IPS-18c (cell line): Measurements from ENCODE around the gene FBXO33.
A peak's percentile ranks its signal among the peaks of the same experiment; 100 is the strongest.

Source experiments
- H3K4me3 ChIP-seq: 2 replicates; pipeline ENCODE4 v1.7.0; 2013; ENCODE audit warnings: low read depth, mild to moderate bottlenecking, low read length, moderate library complexity; ENCODE audit not compliant: insufficient read depth
- H3K9me3 ChIP-seq: one replicate; pipeline ENCODE4 v1.6.1; 2013; ENCODE audit warnings: mild to moderate bottlenecking, low read length, moderate library complexity; ENCODE audit not compliant: control insufficient read depth, insufficient read depth

The FBXO33 gene, protein sequence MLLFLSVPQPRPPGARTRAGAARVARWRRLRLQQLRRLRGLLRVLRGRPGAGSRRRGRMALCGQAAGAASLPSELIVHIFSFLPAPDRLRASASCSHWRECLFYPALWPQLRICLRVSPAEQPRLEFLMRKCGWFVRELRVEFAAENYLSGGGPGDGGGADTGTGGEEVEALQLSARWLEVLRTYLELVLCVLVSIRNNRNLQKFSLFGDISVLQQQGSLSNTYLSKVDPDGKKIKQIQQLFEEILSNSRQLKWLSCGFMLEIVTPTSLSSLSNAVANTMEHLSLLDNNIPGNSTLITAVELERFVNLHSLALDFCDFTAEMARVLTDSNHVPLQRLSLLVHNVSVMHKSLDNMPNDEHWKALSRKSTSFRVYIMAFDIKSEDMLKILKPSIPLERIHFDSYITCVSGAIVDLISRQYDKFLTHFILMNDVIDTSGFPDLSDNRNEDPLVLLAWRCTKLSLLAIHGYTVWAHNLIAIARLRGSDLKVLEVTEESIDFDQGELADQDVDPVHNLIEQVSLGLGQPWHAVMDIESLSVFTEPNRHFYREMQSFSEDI

DNA sequence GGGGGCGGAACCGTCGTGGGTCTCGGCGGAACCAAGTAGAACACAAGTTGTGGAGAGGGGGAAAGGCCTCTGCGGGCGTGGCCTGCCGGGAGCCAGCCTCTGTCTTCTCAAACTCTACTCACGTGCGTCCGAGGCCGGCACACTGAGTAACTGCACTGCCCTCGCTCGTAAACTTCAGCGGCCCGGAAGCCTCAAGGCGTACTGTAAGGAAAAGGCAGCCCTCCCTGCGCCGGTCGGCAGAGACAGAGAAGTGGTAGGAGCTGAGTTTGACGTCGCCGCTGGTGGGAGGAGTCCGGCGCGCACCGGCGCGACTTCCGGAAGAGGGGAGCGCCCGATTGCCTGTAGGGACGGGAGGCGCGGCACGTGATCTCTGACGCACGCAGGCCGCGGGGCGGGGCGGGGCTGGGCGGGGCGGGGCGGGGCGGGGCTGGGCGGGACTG, at the start of gene FBXO33:
FBXO33 (minus strand) TSS at position 255 of the 440 bp plus-strand sequence. CDS start 271 bp downstream, outside the sequence.
- peak within 1 kb of the TSS; percentile 75 for H3K4me3 ChIP-seq

DNA sequence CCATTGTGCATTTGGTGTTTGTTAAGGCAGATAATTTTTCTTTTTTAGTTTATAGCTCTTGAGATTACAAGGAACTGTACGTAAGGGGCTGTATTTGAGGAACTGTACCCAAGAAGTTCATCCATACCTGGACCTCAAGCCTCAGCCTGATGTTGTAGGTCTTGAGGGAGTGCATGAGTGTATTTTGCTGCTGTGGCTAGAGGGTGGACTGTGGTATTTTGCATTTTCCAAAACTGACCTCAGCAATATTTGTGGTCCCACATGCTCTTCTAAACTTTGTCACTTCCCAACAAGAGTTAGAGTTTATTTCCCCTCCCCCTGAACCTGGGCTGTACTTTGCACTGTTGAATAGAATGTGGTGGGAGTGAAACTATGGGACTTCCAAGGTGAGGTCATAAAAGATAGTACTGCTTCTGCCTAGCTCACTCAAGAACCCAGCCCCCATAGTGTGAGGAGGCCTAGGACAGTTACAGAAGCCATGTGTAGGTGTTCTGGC, 42.2 kb upstream of the FBXO33 start:
- no peaks in the 10 kb centered on the region for H3K9me3 ChIP-seq
- H3K4me3 ChIP-seq = no peak overlapping the region

More for the DNA sequence above, at the start of gene FBXO33:
- no peaks in the 10 kb centered on the region for H3K9me3 ChIP-seq

DNA sequence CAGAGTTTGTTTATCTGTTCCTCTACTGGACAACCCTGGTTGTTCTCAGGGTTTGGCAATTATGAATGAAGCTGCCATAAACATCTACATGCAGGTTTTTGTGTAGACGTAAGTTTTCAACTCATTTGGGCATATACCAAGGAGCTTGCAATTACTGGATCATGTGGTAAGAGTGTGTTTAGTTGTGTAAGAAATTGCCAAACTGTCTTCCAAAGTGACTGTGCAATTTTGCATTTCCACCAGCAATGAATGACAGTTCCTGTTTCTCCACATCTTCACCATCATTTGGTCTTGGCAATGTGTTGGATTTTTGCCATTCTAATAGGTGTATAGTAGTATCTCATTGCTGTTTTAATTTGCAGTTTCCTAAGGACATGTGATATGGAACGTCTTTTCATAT, 39.8 kb upstream of the FBXO33 start:
- H3K4me3 ChIP-seq = no peak overlapping the region

DNA sequence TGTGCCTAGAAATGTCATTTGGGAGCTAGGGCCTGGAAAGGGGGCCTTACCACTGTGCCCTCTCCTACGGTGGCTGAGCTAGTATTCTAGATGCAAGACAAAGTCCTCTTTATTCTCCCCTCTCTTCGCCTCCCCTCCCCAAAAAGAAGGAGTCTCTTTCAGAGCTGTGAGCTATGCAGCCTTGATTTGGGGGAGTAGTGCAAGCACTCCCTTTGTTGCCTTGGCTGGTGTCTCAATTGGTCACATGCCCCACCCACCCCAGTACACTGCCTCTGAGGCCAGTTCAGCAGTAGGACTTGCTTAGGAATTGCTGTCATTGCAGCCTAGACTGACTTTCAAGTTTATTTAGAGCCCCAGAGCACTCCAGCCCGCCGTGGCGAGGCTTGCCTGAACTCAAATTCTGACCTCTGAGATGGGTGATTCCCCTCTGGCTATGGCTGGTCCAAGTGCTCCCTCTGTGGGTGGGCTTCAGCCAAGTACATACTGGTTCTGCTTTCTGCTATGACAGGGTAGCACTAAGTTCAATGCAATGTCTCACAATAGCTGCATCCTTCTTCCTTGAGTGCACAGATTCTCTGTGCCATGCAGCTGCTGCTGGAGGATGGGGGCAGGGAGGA, 37.0 kb upstream of the FBXO33 start:
- no peak overlapping the region for H3K4me3 ChIP-seq
- no peaks in the 10 kb centered on the region for H3K9me3 ChIP-seq

More for the DNA sequence above, 39.8 kb upstream of the FBXO33 start:
- H3K9me3 ChIP-seq = no peaks in the 10 kb centered on the region

DNA sequence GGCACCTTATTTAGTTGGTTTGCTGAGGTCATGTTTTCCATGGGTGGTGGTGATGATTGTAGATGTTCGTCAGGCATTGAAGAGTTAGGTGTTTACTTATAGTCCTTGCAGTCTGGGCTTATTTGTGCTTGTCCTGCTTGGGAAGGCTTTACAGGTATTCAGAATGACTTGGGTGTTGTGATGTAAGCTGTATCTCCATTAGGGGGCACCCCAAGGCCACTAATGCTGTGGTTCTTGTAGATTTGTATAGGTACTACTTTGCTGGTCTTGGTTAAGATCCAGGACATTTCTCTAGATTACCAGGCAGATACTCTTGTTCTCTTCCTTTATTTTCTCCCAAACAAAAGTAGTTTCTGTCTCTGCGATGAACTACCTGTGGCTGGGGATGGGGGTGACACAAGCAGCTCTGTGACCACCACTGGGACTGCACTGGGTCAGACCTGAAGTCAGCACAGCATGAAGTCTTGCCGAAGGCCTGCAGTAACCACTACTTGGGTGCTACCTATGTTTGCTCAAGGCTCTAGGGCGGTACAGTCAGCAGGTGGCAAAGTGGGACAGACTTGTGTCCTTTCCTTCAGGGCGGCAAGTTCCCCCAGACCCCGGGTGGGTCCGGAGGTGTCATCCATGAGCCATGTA, 35.8 kb upstream of the FBXO33 start:
- no peak overlapping the region for H3K4me3 ChIP-seq
- H3K9me3 ChIP-seq = no peaks in the 10 kb centered on the region

DNA sequence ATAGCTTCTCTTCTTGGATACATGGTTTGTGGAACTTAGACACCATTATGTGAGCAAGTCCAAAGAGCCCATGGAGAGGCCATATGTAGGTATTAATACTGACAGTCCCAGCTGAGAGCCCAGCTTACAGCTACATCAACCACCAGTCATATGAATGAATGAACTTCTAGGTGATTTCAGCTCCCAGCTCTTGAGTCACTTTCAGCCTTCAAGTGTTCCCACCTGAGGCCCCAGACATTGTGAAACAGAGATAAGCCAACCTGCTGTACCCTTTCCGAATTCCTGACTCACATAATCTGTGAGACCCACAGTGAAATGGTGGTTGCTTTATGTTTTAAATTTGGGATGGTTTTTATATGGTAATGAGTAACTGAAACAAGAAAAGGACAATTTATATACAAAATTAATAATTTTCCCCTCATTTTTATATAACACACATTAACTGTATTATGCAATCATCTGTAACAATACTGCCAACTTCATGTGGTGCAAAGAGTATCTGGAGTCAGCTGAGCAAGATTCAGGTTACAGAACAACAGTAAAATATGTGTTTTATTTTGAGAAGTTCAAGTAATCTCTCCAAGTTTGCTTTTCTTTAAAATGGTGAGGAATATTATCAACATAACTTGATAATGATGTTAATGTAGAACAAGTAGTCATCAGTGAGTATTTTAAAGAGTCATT, 27.7 kb upstream of the FBXO33 start:
- H3K9me3 ChIP-seq = no peaks in the 10 kb centered on the region
- H3K4me3 ChIP-seq = no peak overlapping the region

DNA sequence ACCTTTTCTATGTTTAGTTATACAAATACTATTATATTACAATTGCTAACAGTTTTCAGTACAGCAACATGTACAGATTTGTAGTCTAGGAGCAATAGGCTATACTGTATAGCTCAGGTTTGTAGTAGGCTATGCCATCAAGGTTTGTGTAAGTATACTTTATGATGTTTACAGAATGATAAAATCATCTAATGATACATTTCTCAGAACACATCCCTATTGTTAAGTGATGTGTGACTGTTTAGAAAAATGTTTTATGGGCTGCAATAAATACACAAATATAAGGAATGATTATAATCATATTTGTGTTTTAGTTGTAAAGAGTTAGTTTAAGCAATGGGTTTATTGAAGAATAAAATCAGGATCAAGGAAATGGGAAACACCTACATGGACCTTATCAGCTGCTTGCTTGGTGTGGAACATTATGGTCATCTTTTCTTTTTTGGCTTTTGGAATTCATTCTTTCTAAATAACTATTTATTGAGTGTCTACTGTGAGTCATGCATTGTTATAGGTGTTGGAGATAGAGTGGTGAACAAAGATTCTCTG, 24.5 kb upstream of the FBXO33 start:
- no peaks in the 10 kb centered on the region for H3K9me3 ChIP-seq

DNA sequence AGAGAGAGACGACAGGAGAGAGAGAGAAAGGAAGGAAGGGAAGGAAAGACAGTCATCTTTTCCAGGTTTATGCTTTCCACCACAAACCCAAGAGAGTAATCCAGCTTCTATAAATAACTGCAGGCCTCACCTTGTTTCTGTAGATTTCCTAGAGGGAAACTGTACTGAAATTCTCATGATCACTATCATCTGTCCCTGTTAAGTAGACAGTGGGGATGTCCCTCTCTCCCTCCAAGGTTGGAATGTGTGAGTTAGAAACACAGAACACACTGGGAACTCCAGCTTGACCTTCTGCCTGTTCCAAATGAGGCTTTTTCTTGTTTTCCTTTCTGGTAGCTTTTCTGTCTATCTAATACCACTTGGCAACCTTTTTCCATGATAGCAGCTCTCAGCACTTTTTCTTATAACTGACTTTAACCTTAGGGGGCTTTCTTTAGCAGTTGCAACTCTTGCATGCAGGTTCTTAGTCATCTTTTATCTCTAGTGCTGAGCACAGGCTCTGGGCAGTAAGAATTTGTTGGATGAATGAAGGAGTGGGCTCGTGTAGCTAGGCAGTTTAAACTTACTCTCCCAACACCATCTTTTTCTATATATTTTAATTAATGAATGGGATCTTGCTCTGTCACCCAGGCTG, 22.8 kb upstream of the FBXO33 start:
- Histone ChIP-seq H3K4me3 (no peak overlapping the region), H3K9me3 (no peaks in the 10 kb centered on the region)

More for the DNA sequence above, 24.5 kb upstream of the FBXO33 start:
- no peak overlapping the region for H3K4me3 ChIP-seq

DNA sequence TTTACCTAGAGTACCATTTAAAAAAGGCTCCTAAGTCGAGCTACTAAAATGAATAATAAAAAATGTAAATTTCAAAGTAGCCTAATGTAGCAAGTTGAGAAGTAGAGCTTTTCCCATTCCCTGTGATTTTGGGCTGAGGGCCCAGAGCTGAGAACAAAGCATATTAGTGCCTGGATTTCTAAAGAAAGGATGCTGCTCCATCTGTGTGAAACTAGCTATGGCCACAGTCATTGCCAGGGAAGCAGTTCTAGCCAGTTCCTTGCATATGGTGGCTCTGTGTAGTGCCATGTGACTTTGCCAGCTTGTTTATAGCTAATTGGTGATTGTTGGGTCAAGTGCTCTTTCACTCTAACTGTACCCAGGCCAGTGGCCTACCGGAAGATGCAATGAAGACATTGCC, 20.4 kb upstream of the FBXO33 start:
- Histone ChIP-seq H3K9me3 (no peaks in the 10 kb centered on the region), H3K4me3 (no peak overlapping the region)

DNA sequence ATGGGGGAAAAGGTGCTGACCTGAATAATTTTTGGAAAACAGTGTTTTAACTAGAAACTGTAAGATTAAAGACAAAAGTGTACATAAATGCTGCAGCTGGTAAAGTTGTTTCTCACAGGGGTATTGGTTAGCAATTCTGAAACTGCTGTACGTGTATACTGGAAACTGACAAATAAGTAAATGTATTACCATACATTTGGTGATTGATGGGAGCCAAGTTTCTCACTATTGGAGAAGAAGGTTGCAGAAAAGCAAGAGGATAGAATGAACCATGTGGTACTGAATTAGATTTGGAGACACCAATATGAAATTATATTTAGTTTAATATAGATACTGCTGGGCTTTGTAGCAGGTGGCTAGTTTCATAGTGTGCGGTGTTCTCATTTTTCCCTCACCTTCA, 19.6 kb upstream of the FBXO33 start:
- no peaks in the 10 kb centered on the region for H3K9me3 ChIP-seq
- no peak overlapping the region for H3K4me3 ChIP-seq

DNA sequence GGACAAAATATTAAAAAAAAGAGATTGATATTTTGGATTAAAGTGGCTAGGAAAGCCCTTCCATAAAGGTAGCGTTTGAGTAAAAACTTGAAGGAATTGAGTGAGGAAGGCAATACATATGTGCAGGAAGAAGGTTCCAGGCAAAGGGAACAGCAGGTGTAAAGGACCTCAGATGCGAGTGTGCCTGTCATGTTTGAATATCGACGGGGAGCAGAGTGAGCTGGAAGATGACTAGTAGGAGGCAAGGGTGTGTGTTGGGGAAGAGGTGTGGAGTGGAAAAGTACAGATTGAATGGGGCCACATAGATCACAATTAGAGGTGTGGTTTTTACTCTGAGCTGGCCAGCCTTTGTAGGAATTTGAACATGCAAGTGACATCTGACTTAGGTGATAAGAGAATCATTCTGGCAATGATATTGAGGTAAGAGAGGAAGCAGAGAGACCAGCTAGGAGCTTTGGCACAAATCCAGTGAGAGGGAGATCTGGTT, 15.0 kb upstream of the FBXO33 start:
- no peaks in the 10 kb centered on the region for H3K9me3 ChIP-seq
- no peak overlapping the region for H3K4me3 ChIP-seq

DNA sequence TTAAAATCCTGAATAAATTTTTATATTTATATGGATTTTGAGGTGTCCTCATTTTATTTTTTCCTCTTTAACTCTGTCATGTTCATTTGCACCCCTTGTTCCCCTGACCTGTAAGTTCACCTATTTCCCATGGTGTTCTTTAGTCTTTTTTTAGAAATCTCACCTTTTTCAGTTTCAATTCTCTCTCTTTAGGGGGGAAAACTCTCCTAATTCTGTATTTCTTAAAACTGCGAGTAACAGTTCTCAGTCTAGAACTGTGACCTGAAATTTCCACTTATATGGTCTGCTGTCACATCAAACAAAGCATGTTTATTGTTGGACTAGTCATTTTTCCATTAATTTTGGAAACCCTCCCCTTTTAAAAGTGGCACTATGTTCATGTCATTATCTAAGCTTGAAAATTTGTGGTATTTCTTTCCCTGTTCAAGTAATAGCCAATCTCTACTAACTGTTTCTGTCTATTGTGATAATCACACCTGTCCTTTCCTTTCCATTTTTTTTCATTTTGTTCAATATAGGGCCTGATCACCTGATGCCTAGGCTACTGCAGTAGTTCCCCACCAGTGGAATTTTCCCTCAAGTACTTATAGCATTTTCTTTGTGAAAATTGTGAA, 14.0 kb upstream of the FBXO33 start:
- Histone ChIP-seq H3K4me3 (no peak overlapping the region), H3K9me3 (peaks cover under 1% of the 10 kb centered on the region)

DNA sequence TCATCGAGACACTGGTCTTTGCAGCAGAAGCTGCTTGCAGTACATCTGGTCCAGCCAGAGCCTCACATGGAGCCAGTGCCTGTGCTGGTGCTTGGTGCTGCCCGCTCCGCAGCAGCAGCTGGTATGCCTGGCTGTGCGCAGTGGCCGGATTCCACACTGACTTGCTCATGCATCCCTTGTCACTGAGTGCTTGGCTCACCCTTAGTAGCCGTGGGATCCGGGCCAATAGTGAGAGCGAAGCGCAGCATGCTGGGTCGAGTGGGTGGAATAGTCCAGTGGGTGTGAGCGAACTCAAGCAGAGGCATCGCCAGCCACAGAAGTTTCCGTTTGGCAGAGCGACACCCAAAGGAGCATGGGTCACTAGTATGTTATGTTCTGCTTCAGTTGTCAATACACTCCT, 10.1 kb upstream of the FBXO33 start:
- no peak overlapping the region for H3K4me3 ChIP-seq
- H3K9me3 ChIP-seq = peaks cover 4% of the 10 kb centered on the region

DNA sequence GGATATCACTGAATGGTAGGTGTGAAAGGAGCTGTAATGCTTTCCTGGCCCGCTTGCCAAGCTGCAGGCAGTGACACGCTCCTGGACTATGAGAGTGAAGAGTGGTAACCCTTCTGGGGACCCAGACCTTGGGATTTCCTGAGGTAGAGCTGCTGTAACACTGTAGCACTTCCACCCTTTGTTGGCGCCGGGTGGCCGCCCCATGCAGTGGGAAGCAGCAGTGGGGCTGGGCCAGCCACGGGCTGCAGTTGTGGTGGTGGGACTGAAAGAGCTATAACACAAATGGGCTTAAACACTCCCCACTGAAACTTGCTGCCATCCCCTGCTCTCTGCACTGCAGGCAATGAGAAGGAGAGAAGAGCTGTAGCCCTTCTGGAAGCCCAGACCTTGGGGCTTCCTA, 9.6 kb upstream of the FBXO33 start:
- peaks cover 4% of the 10 kb centered on the region for H3K9me3 ChIP-seq
- no peak overlapping the region for H3K4me3 ChIP-seq

DNA sequence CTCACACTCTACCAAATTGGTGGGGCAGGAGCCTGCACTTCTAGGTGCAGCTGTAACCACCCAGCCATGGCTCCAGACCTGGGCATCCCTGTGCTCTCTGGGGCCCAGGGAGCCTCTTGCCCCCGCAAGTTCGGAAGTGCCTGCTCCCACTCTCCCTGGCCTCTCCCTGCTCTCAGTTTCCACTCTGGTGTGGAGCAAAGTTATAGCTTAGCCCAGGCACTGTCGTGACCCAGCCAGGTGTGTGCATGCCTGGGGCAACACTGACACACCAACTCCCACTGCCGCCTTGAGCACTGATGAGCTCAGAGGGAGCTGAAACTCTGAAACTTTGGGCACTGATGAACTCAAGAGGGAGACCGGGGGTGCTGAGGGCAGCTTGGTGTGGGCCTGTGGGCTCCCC, 8.7 kb upstream of the FBXO33 start:
- H3K4me3 ChIP-seq = no peak overlapping the region

DNA sequence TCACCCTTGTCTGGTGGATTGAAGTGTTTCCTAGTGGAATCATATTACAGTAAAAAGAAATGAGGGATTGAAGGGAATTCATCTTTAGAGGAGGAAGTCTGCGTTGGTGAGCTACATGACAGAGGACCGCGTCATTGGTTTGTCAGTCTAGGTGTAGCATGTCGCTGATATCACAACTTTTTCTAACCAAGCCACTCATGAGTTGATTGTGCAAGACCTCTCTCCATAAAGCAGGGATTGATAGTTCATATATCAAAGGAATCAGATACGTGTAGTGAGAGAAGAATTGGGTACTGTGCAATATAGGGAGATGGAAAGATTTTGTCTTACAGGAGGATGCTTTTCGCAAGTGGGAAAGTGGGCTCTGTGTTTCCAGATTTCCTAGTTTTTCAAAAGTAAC, 3.0 kb upstream of the FBXO33 start:
- H3K9me3 ChIP-seq = no peaks in the 10 kb centered on the region
- no peak overlapping the region for H3K4me3 ChIP-seq

More for the DNA sequence above, 8.7 kb upstream of the FBXO33 start:
- peaks cover 4% of the 10 kb centered on the region for H3K9me3 ChIP-seq
